Brain microvascular endothelial cell (primary cell): ENCODE data around the gene GPRC5C.

Experiments
- DNase-seq: peaks from one replicate; pipeline ENCODE4 v3.0.0-alpha.2; 2020
- H3K27ac ChIP-seq: fragments of 250-450 bp; sonication (Bioruptor Pico); 2 replicates; pipeline ENCODE4 v1.5.1; 2020; ENCODE audit warnings: mild to moderate bottlenecking, moderate library complexity
- H3K27me3 ChIP-seq: fragments of 250-450 bp; sonication (Bioruptor Pico); replicated peaks from 2 replicates; pipeline ENCODE4 v1.5.1; 2020; ENCODE audit warnings: mild to moderate bottlenecking
- H3K36me3 ChIP-seq: fragments of 250-450 bp; sonication (Bioruptor Pico); replicated peaks from 2 replicates; pipeline ENCODE4 v1.5.1; 2020; ENCODE audit warnings: mild to moderate bottlenecking
- H3K4me3 ChIP-seq: 2 replicates; pipeline ENCODE4 v1.5.1; 2011; ENCODE audit warnings: low read depth, mild to moderate bottlenecking, control low read depth, low read length, moderate library complexity
- CTCF ChIP-seq: IDR thresholded peaks from 2 replicates; pipeline ENCODE4 v1.5.1; 2011; ENCODE audit warnings: low read depth, mild to moderate bottlenecking, moderate library complexity, low read length, control low read depth, inconsistent platforms; ENCODE audit errors: missing control alignments
- in situ Hi-C: cut with HindIII; loops from 2 replicates; pipeline ENCODE4 v1.10.0; 2017; ENCODE audit warnings: low sequenced_read_pairs, low pct_ligation_motif_present

The GPRC5C gene

GRCh38 chr17:74389084-74389753, 42.7 kb upstream of the GPRC5C start:
- in situ Hi-C loops = no loop called here
- Histone ChIP-seq H3K27me3 (no peaks in the 10 kb centered on the region), H3K27ac (no peak overlapping the region), H3K36me3 (no peaks in the 10 kb centered on the region), H3K4me3 (no peak overlapping the region)
- no peak for TF ChIP-seq CTCF
- no peak for DNase-seq

- DNase-seq = no peak
These were observed 41.8 kb upstream of the GPRC5C start for GRCh38 chr17:74389937-74390679.

GRCh38 chr17:74390680-74391653, 40.9 kb upstream of the GPRC5C start:
- Histone ChIP-seq H3K27me3 (no peaks in the 10 kb centered on the region), H3K27ac (no peak overlapping the region), H3K36me3 (no peaks in the 10 kb centered on the region), H3K4me3 (no peak overlapping the region)
- TF ChIP-seq CTCF = no peak
- DNase-seq = no peak
- in situ Hi-C loops = no loop called here

More at GRCh38 chr17:74389937-74390679, 41.8 kb upstream of the GPRC5C start:
- Histone ChIP-seq H3K27ac (no peak overlapping the region), H3K4me3 (no peak overlapping the region), H3K27me3 (no peaks in the 10 kb centered on the region), H3K36me3 (no peaks in the 10 kb centered on the region)
- TF ChIP-seq CTCF = no peak
- in situ Hi-C loops = no loop called here

- DNase-seq = no peak
- in situ Hi-C loops = no loop called here
- H3K36me3 ChIP-seq = no peaks in the 10 kb centered on the region
- no peak overlapping the region for H3K4me3 ChIP-seq
- no peak for TF ChIP-seq CTCF
- H3K27me3 ChIP-seq = no peaks in the 10 kb centered on the region
- H3K27ac ChIP-seq = no peak overlapping the region
These were observed 40.1 kb upstream of the GPRC5C start for GRCh38 chr17:74391771-74392170.

GRCh38 chr17:74392848-74393247, 39.0 kb upstream of the GPRC5C start:
- in situ Hi-C loops = no loop called here
- DNase-seq = no peak
- H3K4me3 ChIP-seq = no peak overlapping the region
- H3K27me3 ChIP-seq = no peaks in the 10 kb centered on the region
- H3K27ac ChIP-seq = no peak overlapping the region
- TF ChIP-seq CTCF = no peak
- H3K36me3 ChIP-seq = no peaks in the 10 kb centered on the region
